HG03025 (cell line): Measurements from ENCODE around the gene FUCA2.
"Not testable (repeated sequence)": the region's sequence is repeated elsewhere in the genome, so short reads cannot be mapped to it uniquely, and the experiment has no call there.

Experiments used
- ATAC-seq: cut with Tn5 transposase; IDR thresholded peaks from one replicate; pipeline ENCODE4 v1.9.1; 2021; ENCODE audit warnings: mild to moderate bottlenecking, moderate library complexity; ENCODE audit not compliant: unreplicated experiment, low FRiP score

The FUCA2 gene

DNA sequence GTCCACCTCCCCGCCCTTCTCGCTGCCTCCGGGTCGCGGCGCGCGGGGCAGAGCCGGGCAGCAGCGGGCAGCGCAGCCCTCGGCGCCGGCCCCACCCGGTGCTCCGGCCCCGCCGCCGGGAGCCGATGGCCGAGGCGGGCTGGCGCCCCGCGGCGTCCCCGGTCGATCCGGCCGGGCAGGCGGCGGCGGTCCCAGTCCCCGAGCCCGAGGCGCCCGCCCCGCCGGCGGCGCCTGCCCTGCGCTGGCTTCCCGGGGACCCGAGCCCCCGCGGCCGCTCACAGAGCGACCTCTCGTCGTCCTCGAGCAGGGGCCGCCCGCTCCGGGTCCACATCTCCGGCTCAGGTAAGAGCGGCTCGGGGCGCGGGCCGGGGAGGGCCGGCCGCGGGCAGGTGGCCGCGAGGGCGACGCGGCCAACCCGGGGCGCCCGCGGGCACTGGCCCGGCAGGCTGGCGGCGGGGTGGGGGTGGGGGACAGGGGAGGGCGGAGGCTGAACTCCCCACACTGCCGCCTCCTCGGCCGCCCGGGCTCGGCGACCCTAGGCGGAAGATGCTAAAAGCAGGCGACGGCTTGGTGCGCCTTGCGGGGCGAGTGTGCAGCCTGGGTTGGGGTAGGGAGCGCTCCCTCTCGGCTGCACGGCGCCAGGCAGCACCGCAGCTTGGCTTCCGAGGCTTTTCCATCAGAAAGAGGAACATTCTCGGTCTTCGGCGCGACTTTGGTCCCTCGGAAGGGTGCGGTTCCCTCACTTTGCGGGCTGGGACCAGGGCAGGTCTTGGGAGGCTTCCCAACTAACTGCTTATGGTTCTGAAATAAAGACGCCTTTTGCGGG is 25.6 kb upstream of the FUCA2 start:
- peak; percentile 57 for ATAC-seq

DNA sequence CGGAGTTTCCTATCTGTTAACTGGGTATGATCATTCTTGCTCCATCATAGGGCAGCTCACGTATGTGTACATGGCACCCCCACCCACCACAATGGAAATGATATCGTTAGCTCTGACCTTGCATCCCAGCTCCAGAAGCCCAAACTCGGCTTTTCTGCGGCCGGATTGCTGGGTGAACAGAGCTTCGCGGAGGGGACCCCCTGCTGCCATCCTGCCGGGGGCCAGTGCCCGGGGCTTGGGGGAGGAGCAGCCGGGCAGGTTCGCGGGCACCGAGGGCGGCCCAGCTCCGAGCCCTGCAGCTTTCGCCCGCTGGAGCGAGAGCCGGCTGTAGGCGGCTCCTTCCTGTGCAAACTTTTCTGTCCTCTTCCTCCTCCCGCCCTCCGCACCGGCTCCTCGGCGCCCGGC is 24.9 kb upstream of the FUCA2 start:
- peak; percentile 66 for ATAC-seq

DNA sequence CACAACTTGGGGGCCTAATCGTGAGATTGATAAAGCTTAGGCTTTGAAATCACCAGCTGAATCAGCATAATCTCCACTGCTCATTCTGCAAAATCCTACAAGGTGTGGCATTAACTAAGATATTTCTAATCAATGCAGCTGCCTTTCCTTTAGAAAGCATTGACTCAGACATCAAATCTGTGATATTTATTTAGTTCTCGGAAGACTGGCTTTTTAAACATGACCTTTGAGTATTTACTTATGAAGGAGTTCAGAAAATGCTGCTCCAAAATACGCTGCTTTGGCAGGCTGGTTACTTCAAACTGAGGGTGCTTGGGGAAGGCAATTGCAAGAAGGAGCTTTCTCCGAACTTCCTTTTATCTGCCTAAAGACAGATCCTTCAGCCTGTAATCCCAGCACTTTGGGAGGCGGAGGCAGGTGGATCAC is 23.7 kb upstream of the FUCA2 start:
- ATAC-seq = no peak

GRCh38 chr6:143531720-143532499 is 20.4 kb upstream of the FUCA2 start:
- ATAC-seq = no peak

DNA sequence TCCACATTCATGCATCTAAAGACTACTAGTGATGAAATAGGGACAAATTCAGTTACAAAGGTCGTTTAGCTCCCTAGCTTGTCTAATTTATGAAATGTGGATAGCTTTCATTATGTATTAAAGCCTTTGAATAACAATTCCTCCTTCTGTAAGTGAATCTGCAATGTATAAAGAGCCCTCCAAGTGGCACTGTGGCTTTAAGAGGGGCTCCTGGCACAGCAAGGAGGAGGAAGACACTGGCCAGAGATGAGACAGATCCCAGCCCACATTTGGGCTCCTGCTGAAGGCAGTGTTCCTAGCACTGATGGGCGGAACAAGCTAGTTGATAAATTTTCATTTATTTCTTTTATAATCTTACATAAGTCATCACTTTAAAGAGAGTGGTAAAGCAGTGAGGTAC is 17.6 kb upstream of the FUCA2 start:
- no peak for ATAC-seq

DNA sequence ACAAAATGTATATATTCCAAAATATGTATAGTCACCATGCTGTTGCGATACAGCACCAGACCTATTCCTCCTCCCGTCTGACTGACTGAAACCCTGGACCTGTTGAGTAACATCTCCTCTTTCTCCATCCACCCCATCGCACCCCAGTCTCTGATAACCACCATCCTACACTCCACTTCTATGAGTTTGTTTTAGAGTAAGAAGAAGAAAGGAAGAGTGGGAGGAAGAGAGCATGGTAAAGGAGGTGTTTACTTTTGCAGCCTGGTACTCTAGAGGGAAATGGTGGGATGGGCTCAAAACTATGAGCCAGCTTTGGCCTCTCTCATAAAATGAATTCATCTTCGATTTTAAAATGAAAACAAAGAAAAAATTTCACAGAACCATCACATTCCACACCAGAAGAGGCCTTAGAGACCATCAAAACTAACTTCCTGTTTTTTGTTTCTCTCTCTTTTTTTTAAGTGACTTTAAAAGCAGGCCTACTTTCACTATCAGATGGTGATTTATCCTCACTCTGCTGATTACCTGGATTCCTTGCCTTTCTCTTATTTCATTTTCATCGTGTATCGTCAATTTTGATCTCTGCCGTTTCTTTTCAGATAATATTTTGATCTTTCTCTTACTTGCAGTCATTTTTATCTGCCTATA is 16.8 kb upstream of the FUCA2 start:
- no peak for ATAC-seq

GRCh38 chr6:143527677-143528076 is 16.2 kb upstream of the FUCA2 start:
- no peak for ATAC-seq

DNA sequence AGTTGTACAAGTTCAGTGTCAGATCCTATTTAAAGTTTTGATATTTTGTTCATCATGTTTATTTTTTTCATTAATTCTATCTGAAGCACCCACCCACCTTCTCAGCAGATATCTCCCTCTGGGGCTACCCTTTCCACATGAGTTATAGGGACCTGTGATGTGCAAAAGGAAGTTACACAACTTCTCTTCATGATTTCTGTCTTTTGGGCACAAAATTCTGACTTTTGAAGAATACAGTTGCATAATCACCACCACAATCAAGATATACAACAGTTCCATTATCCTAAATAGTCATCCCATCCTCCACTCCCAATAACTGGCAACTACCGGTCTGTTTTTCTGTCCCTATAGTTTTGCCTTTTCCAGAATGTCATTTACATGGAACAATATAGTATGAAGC is 13.8 kb upstream of the FUCA2 start:
- ATAC-seq = no peak

GRCh38 chr6:143522039-143522600 is 10.6 kb upstream of the FUCA2 start:
- no peak for ATAC-seq

- ATAC-seq = no peak
These were observed 5.9 kb upstream of the FUCA2 start for GRCh38 chr6:143517447-143517773.

DNA sequence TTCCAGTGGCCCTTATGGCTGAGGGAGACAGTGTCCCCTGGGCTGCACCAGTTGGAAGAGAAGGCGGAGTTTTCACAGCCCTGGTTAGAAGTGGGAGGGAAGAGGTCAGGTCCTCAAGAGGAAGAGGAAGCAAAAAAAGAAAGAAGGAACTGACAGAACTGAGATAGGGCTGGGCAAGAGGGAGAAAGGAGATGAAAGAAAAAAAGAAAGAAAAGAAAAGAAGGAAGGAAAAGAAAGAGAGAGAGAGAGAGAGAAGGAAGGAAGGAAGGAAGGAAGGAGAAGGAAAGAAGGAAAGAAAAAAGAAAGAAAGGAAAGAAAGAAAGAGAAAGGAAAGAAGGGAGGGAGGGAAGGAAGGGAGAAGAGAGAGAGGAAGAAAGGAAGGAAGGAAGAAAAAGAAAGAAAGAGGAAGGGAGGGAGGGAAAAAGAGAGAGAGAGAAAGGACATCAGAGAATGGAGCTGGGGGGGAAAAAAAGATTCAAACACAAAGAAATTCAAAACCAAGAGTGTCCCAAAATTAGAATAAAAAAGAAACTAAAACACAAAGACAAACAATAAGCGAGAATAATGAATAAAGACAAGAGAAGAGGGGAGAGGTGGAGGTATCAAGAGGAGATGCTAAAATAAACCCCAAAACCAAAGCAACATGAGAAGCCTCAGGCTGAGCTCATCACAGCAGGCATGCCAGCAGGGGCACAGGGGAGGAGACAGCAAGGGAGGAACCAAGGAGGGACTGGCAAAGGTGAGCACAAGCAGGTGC is 5.3 kb upstream of the FUCA2 start:
- ATAC-seq = no peak

DNA sequence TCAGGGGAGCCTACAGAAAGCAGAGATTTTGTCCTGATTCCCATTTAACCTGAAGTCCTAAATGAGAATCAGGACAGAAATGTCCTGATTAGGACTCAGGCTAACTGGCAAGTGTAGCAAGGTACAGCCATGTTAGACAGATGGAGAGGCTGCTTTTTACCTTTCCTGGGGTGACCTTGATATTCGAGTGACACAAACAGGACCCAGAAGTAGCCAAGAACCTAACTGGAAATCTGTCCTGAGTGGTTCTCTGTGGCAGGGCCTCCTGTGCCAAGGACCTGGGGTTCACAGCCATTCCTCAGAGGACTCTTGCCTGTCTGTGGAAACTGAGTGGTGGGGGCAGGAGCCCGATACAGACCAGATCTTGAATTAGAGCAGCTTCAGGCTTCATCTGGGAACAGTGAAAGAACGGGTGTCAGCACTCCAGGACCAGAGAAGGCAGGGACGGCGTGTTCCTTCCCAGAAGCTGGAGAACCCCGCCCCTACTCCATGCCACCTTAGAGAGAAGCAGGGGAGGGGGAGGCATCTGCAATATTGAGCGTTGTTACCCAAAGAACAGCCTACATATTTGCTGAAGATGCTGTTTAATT is 4.3 kb upstream of the FUCA2 start:
- ATAC-seq = no peak

DNA sequence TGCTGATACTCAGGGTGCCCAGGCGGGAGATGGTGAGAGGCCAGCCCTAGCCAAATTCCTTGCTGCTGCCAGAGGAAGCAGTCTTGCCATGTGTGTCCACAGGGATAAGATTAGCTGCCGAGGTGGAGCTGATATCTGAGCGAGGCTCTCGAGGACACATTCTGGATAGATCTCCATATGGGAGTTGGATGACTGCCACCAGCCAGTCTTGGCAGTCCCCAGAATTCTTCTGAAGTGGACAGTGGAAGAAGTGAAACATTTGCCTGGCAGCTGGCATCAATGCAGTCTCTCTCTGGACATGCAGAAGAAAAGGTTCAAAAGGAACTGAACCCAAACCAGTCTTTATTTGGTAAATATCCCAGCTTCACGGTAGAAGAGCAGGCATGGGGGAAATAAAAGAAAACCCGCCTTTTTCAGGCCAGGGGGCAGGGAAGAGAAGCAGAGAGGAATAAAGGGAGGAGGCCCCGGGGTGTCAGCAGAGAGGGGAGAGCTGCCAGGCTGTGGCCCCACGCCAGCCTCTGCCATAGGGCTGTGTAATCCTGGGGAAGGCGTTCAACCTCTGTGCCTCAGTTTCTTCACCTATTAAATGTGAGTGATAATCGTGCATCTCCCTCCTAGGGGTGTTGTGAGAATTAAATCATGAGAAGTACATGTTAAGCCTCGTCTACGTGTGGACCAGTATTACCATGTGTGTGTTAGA is 3.7 kb upstream of the FUCA2 start:
- no peak for ATAC-seq

DNA sequence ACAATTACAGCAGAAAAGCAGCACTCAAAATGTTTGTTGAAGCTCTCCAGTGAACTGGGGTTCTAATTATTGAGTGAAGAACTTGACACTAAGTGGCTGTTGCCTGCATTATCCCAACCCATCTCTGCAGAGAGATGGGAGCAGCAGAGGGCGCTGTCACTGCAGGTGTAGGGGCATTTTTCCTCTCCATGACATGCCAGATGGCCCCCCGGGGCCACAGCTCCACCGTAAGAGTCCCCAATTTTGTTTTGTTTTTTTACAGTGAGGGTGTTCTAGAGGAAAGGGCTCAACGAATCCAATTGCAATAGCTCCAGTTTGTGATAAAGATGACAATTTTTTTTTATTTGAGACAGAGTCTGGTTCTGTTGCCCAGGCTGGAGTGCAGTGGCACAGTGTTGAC is 1.9 kb upstream of the FUCA2 start:
- no peak for ATAC-seq

GRCh38 chr6:143510326-143510725 is 1.2 kb downstream of the FUCA2 start:
- not testable (repeated sequence) for ATAC-seq

- ATAC-seq = peak; percentile 67
These were observed 4.0 kb downstream of the FUCA2 start for GRCh38 chr6:143507358-143508145.

GRCh38 chr6:143506620-143507019 is 4.9 kb downstream of the FUCA2 start:
- no peak for ATAC-seq

- no peak for ATAC-seq
These were observed 5.3 kb downstream of the FUCA2 start for GRCh38 chr6:143506199-143506598.

DNA sequence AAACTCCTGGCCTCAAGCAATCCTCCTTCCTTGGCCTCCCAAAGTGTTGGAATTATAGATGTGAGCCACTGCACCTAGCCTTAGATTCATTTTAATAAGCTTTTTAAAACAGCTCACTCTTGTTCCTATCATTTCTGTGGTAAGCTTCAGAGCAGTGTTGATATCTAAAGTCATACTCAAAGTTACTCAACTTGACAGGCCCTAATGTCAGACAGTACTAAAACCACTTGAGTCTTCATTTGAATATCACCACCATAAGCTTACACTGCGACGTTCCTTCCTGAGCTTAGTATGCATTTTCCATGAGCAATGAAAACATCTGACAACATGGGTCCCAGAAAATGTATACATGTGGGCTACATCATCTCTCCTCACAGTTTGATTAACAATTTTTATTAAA is 6.0 kb downstream of the FUCA2 start:
- ATAC-seq = no peak
